ENCODE results near the gene C1R. TPM values are rescaled to one million over a fixed set of nuclear protein-coding genes. Genes with fewer than 3 reads are reported as not detected.
"Not testable (repeated sequence)": the region's sequence is repeated elsewhere in the genome, so short reads cannot be mapped to it uniquely, and the experiment has no call there.

C1R gene
- total RNA-seq, 3 donors from 2014 or later (not counting 1 experiment from before 2014, with no cell fraction given): 6.4 to 7.8 (median 6.6) TPM

GRCh38 chr12:7108003-7108795, 16.0 kb upstream of the C1R start:
- Mint-ChIP-seq H3K9me3 (peaks cover 2 to 5% of the 10 kb centered on the region in 2 donors), H3K27ac (peak overlapping the region; percentile 84 to 96), H3K36me3 (peaks cover 13% of the 10 kb centered on the region), H3K4me3 (peak overlapping the region; percentile 92), H3K27me3 (ENCODE audit: low read depth in 2 of 2) (no peaks in the 10 kb centered on the region), H3K4me1 (peaks cover 44 to 50% of the 10 kb centered on the region in 2 donors)
- intact Hi-C loops (cut with micrococcal nuclease): loop anchor here (5.0 kb wide), 1 partner anchor 91 kb away; the partner anchor contains the start of gene LPCAT3
- no peaks in the 10 kb centered on the region for H3K36me3 ChIP-seq (ENCODE audit: control insufficient read depth, insufficient read depth, low read length)
- peak overlapping the region; percentile 72 for H3K27ac ChIP-seq (ENCODE audit: low read length)
- no peaks in the 10 kb centered on the region for H3K27me3 ChIP-seq (ENCODE audit: control insufficient read depth, insufficient read depth, low read length)
- H3K9me3 ChIP-seq (ENCODE audit: control insufficient read depth, insufficient read depth, low read length): no peaks in the 10 kb centered on the region
- TF ChIP-seq, protein P1, sequence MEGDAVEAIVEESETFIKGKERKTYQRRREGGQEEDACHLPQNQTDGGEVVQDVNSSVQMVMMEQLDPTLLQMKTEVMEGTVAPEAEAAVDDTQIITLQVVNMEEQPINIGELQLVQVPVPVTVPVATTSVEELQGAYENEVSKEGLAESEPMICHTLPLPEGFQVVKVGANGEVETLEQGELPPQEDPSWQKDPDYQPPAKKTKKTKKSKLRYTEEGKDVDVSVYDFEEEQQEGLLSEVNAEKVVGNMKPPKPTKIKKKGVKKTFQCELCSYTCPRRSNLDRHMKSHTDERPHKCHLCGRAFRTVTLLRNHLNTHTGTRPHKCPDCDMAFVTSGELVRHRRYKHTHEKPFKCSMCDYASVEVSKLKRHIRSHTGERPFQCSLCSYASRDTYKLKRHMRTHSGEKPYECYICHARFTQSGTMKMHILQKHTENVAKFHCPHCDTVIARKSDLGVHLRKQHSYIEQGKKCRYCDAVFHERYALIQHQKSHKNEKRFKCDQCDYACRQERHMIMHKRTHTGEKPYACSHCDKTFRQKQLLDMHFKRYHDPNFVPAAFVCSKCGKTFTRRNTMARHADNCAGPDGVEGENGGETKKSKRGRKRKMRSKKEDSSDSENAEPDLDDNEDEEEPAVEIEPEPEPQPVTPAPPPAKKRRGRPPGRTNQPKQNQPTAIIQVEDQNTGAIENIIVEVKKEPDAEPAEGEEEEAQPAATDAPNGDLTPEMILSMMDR (IDR thresholded peaks at IDR 0.05): no peak
- peak; percentile 87 to 90 (median 89) for ATAC-seq
- peak; percentile 53 to 80 for DNase-seq
- peak overlapping the region; percentile 65 for H3K4me3 ChIP-seq (ENCODE audit: low read length)
- 3% methylated on average over 29 of the region's 30 CpGs for WGBS (ENCODE audit: insufficient coverage)
- peaks cover 24% of the 10 kb centered on the region for H3K4me1 ChIP-seq (ENCODE audit: control insufficient read depth, insufficient read depth, low read length)

DNA sequence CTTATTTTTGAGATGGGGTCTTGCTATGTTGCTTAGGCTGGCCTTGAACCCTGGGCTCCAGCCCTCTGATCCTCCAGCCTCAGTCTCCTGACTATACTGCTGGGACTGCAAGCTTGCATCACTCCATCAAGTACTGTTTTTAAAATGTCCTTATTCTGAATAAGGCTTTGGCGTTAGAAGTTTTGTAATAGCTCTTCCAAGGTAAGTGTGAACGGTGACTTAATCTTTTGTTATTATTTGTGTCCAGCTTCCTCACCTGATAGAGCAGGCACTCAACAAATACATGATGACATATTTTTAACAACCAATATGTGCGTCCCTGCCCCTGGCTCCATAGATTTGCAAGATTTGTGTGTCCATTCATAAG, 15.4 kb upstream of the C1R start:
- ATAC-seq: no peak
- TF ChIP-seq, protein P1 (IDR thresholded peaks at IDR 0.05): no peak

DNA sequence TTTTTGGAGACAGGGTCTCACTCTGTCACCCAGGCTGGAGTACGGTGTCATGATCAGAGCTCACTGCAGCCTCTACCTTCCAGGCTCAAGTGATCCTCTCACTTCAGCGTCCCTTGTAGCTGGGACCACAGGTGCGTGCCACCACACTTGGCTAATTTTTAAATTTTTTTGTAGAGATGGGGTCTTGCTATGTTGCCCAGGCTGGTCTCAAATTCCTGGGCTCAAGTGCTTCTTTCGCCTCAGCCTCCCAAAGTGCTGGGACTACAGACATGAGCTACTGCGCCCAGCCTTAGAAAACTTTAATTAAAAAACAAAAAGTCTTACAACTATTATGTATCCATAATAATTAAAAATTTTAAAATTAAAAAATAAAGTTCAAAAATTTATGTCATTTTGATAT, 14.9 kb upstream of the C1R start:
- peaks cover 53 to 58% of the 10 kb centered on the region in 2 donors for H3K4me1 Mint-ChIP-seq
- not testable (repeated sequence) for H3K4me3 ChIP-seq (ENCODE audit: low read length); H3K27ac ChIP-seq (ENCODE audit: low read length); ATAC-seq; H3K27me3 ChIP-seq (ENCODE audit: control insufficient read depth, insufficient read depth, low read length); H3K36me3 ChIP-seq (ENCODE audit: control insufficient read depth, insufficient read depth, low read length); H3K27me3 Mint-ChIP-seq (ENCODE audit: low read depth in 2 of 2); H3K9me3 Mint-ChIP-seq; DNase-seq; H3K9me3 ChIP-seq (ENCODE audit: control insufficient read depth, insufficient read depth, low read length); H3K4me3 Mint-ChIP-seq
- H3K27ac Mint-ChIP-seq: peak overlapping the region in 1 of 2 donors; percentile 37
- WGBS (ENCODE audit: insufficient coverage): 100% methylated on average over 2 of the region's 5 CpGs
- intact Hi-C loops (cut with micrococcal nuclease): loop anchor here (5.0 kb wide), 1 partner anchor 90 kb away; the partner anchor contains the start of gene LPCAT3
- H3K4me1 ChIP-seq (ENCODE audit: control insufficient read depth, insufficient read depth, low read length): peaks cover 23% of the 10 kb centered on the region
- H3K36me3 Mint-ChIP-seq: peaks cover 13% of the 10 kb centered on the region

More for the DNA sequence above, 15.4 kb upstream of the C1R start:
- Mint-ChIP-seq H3K9me3 (peaks cover 2 to 5% of the 10 kb centered on the region in 2 donors), H3K36me3 (peaks cover 13% of the 10 kb centered on the region), H3K4me1 (peaks cover 50 to 54% of the 10 kb centered on the region in 2 donors), H3K27ac (peak overlapping the region; percentile 84 to 96), H3K4me3 (peak overlapping the region; percentile 92), H3K27me3 (ENCODE audit: low read depth in 2 of 2) (no peaks in the 10 kb centered on the region)
- 52% methylated on average over 1 of the region's 3 CpGs for WGBS (ENCODE audit: insufficient coverage)
- Histone ChIP-seq H3K4me3 (ENCODE audit: low read length) (peak overlapping the region; percentile 65), H3K27me3 (ENCODE audit: control insufficient read depth, insufficient read depth, low read length) (no peaks in the 10 kb centered on the region), H3K9me3 (ENCODE audit: control insufficient read depth, insufficient read depth, low read length) (no peaks in the 10 kb centered on the region), H3K4me1 (ENCODE audit: control insufficient read depth, insufficient read depth, low read length) (peaks cover 23% of the 10 kb centered on the region), H3K36me3 (ENCODE audit: control insufficient read depth, insufficient read depth, low read length) (no peaks in the 10 kb centered on the region), H3K27ac (ENCODE audit: low read length) (peak overlapping the region; percentile 72)
- no peak for DNase-seq
- intact Hi-C loops (cut with micrococcal nuclease): loop anchor here (5.0 kb wide), 1 partner anchor 90 kb away; the partner anchor contains the start of gene LPCAT3

- Histone ChIP-seq H3K9me3 (ENCODE audit: control insufficient read depth, insufficient read depth, low read length) (no peaks in the 10 kb centered on the region), H3K4me1 (ENCODE audit: control insufficient read depth, insufficient read depth, low read length) (peaks cover 23% of the 10 kb centered on the region), H3K4me3 (ENCODE audit: low read length) (no peak overlapping the region), H3K27ac (ENCODE audit: low read length) (no peak overlapping the region), H3K27me3 (ENCODE audit: control insufficient read depth, insufficient read depth, low read length) (no peaks in the 10 kb centered on the region), H3K36me3 (ENCODE audit: control insufficient read depth, insufficient read depth, low read length) (peaks cover 5% of the 10 kb centered on the region)
- DNase-seq: no peak
- H3K4me3 Mint-ChIP-seq: peak overlapping the region; percentile 67
- no peak for ATAC-seq
- peak overlapping the region; percentile 29 to 37 for H3K27ac Mint-ChIP-seq
- intact Hi-C loops (cut with micrococcal nuclease): loop anchor here (5.0 kb wide), 1 partner anchor 89 kb away; the partner anchor contains the start of gene LPCAT3
- peaks cover 2 to 5% of the 10 kb centered on the region in 2 donors for H3K9me3 Mint-ChIP-seq
- H3K27me3 Mint-ChIP-seq (ENCODE audit: low read depth in 2 of 2): no peaks in the 10 kb centered on the region
- H3K36me3 Mint-ChIP-seq: peaks cover 13% of the 10 kb centered on the region
- TF ChIP-seq, protein P1 (IDR thresholded peaks at IDR 0.05): no peak
- WGBS (ENCODE audit: insufficient coverage): no CpG with 5 or more reads among the region's 1 CpG
- H3K4me1 Mint-ChIP-seq: peaks cover 53 to 60% of the 10 kb centered on the region in 2 donors
Measured at GRCh38 chr12:7106082-7106481, 13.8 kb upstream of the C1R start.

Data from natural killer cell (primary cell).